ENCODE measurements around the gene CHL1. TPM values are rescaled to one million over a fixed set of nuclear protein-coding genes. Genes with fewer than 3 reads are reported as not detected.
A peak's percentile ranks its signal among the peaks of the same experiment; 100 is the strongest.

CHL1 gene
- polyA plus RNA-seq, 4 donors = 11.0 to 24.0 (median 17.4) TPM

DNA sequence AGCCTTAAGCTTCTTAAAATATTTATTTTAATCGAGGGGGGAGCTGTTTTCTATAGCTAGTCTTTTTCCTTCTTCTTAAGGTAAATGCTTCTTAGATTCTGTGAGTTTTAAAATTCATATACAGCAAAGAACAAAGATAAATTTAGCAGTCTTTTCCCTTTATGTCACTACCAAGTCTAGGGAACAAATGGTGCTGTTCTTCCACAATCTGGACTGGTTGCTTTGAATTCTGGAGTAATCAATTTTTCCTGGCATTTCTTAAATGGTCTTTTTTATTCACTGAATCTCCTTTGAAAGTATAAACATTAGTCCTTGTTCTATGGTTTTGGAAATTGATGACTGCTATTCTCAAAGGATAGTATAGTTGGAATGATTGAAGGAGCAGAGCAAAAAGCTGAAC, 82.8 kb downstream of the CHL1 start:
- DNase-seq (ENCODE audit: low read depth in 4 of 4, low spot score in 3 of 4) = no peak

- DNase-seq (ENCODE audit: low read depth in 4 of 4, low spot score in 3 of 4) = peak in 3 of 4 donors; percentile 2 to 7 (median 5)
Observed at GRCh38 chr3:280681-281080, 84.1 kb downstream of the CHL1 start.

GRCh38 chr3:284322-284721, 87.8 kb downstream of the CHL1 start:
- DNase-seq (ENCODE audit: low read depth in 4 of 4, low spot score in 3 of 4) = no peak

- no peak for DNase-seq (ENCODE audit: low read depth in 4 of 4, low spot score in 3 of 4)
Observed at GRCh38 chr3:288417-288816, 91.9 kb downstream of the CHL1 start.

- DNase-seq (ENCODE audit: low read depth in 4 of 4, low spot score in 3 of 4) = no peak
Observed at GRCh38 chr3:291028-291427, 94.5 kb downstream of the CHL1 start.

GRCh38 chr3:291646-292436, 95.3 kb downstream of the CHL1 start:
- no peak for DNase-seq (ENCODE audit: low read depth in 4 of 4, low spot score in 3 of 4)

- DNase-seq (ENCODE audit: low read depth in 4 of 4, low spot score in 3 of 4) = no peak
Observed at GRCh38 chr3:294096-294495, 97.5 kb downstream of the CHL1 start.

- DNase-seq (ENCODE audit: low read depth in 4 of 4, low spot score in 3 of 4) = no peak
Observed at GRCh38 chr3:294581-294980, 98.0 kb downstream of the CHL1 start.

GRCh38 chr3:295166-295565, 98.6 kb downstream of the CHL1 start:
- DNase-seq (ENCODE audit: low read depth in 4 of 4, low spot score in 3 of 4) = no peak

GRCh38 chr3:297585-297984, 101.0 kb downstream of the CHL1 start:
- DNase-seq (ENCODE audit: low read depth in 4 of 4, low spot score in 3 of 4) = no peak

DNA sequence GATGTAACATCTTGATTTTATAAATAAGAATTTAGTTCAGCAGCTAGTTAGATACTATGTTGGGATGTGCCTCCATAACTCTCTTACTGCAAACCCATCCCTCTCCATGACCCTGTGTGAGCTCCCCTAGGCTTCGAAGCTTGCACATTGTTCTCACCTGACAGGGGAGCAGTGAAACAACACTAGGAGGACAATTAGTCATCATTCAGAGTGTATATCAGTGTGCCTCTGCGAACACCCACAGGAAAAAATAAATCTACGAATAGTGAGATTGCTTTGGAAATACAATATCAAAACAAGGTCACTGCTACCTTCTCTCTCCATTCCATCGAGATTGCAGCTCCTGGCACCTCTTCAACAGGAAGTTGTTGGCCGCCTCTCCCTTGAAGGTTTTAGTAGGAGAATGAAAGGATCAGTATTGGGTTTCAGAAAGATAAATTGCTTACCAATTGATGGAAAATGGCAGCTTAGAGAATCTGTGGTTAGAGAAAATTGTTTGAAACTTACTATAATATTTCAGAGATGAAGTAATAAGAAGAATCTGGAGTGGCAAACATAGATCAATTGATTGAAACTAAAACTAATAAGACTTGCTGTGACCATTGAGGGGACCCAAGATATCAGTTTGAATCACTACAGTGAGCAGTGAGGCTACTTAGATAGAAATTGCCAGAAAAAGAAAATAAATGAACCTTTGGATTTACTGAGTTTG, 103.2 kb downstream of the CHL1 start:
- DNase-seq (ENCODE audit: low read depth in 4 of 4, low spot score in 3 of 4) = no peak

DNA sequence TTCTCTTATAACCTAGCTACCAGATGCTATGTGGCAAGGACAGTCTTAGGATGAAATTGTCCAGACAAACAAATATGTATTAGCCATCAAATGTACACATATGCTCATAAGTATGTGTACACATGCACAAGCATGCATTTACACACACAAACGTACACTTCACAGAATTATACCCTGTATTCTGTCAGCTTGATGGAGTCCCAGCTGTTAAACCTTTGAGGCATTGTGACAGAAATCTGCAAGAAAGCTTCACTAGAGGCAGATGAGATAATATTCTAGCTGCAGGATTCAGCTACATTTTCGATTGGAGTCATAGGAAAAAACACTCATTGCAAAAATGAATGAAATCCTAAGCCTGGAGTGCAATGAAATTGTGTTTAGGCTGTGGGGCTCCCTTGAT, 110.6 kb downstream of the CHL1 start:
- DNase-seq (ENCODE audit: low read depth in 4 of 4, low spot score in 3 of 4) = no peak

- no peak for DNase-seq (ENCODE audit: low read depth in 4 of 4, low spot score in 3 of 4)
Observed at GRCh38 chr3:308597-309321, 112.2 kb downstream of the CHL1 start.

- no peak for DNase-seq (ENCODE audit: low read depth in 4 of 4, low spot score in 3 of 4)
Observed at GRCh38 chr3:312160-312733, 115.7 kb downstream of the CHL1 start.

DNA sequence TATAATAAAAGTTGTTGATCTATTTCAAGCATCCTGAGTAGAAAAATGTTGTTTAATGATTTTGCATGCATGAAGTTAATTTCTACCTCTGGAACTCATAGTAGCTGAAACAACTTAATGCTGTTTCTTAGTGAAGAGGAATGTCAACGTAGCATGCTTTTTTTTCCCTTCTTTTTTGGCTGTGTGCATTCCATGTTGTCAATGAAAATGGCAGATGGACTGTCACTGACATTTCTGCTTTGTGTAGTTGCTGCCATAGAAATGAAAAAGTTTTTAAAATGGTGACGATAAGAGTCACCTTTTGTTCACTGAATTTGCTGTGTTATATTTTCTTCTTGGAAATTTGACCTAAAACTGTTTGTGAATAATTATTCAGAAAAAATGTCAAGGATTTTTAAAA, 116.3 kb downstream of the CHL1 start:
- no peak for DNase-seq (ENCODE audit: low read depth in 4 of 4, low spot score in 3 of 4)

GRCh38 chr3:317012-317411, 120.4 kb downstream of the CHL1 start:
- DNase-seq (ENCODE audit: low read depth in 4 of 4, low spot score in 3 of 4) = no peak

- no peak for DNase-seq (ENCODE audit: low read depth in 4 of 4, low spot score in 3 of 4)
Observed at GRCh38 chr3:318903-319302, 122.3 kb downstream of the CHL1 start.

DNA sequence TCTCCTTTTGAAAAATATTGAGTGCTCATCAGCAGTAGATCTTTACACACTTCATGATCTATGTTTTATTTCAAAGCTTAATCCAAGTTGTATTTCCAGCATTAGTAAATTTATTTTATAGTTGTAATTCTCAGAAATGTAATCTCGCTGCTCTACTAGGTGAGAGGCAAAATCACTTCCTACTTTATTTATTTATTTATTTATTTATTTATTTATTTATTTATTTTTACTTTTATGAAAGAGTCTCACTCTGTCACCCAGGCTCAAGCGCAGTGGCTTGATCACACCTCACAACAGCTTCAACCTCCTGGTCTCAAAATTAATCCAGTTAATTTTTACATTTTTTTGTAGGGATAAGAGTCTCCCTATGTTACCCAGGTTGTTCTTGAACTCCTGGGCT, 127.9 kb downstream of the CHL1 start:
- DNase-seq (ENCODE audit: low read depth in 4 of 4, low spot score in 3 of 4) = no peak

DNA sequence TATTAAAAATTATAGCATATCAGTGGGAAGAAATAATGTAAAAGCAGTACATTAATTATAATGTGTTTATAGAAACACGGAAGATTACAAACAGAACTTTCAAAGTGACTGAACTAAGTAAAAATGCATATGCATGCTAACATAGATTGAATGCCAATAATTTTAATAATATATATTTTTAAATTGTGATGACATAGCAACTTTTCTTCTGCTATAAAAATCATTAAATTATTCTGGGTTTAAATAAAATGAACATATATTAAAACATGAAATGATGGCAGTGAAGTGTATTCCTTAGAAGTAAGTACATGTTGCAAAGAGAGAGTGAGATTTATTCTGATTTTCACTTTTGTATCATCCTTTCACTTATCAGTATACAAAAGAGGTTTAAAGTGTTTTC, 128.9 kb downstream of the CHL1 start:
- no peak for DNase-seq (ENCODE audit: low read depth in 4 of 4, low spot score in 3 of 4)

DNA sequence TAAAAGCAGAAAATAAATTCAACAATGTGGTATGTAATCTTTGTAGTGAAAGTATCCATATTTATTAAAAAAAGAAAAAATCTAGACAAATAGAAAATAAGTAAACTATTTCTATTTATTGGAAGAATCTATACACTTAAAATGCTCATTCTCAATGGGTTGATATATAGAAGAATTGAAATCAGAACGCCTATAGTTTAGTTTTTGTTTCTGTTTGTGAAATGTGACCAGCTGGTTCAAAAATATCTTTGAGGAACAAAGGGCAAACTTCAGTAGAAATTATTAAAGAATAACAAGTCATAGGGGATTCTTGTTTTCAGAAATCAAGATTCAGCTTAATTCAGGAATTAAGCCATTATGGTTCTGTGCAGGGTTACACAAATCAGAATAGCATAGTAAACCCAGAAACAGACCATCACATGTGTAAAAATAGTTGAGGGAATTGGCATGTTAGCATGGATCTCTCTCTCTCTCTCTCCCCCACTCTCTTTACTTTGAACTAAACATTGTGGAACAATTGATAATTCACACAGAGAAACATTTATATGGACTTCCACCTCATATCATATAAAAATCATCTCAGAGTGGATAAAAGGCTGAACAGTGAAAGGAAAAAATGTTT, 134.0 kb downstream of the CHL1 start:
- no peak for DNase-seq (ENCODE audit: low read depth in 4 of 4, low spot score in 3 of 4)

DNA sequence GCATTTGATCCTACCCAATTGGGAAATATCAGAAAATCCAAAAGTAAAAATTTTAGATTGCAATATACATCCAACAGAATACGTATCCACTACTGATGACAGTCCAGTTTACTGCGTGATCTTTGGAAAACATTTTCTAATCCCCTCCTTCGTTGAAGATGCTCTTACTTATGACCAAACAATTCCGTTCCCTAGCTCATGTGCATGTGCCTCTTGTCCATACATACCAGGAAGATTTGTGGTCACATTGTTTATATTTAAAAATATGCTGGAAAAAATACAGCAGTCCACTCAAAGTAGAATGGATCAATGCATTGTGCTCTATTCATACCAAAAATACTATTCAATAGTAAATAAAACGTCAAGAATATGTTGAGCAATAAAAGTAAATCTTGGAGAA, 135.3 kb downstream of the CHL1 start:
- DNase-seq (ENCODE audit: low read depth in 4 of 4, low spot score in 3 of 4) = no peak

Measured in left renal pelvis (tissue), 4 donors.